Activated effector memory CD4-positive, alpha-beta T cell treated with anti-CD3 and anti-CD28 coated beads, Interleukin-2, amount 50 U/mL, for 16 hours (primary cell): ENCODE results near the gene RMND1.
"Not testable (repeated sequence)": the region's sequence is repeated elsewhere in the genome, so short reads cannot be mapped to it uniquely, and the experiment has no call there.

ENCODE experiments used
- DNase-seq: peaks from one replicate; pipeline ENCODE4 v3.0.0-alpha.2; 2020

Gene RMND1

GRCh38 chr6:151381722-151382121, 70.2 kb downstream of the RMND1 start:
- DNase-seq, result no peak

GRCh38 chr6:151380848-151381205, 71.1 kb downstream of the RMND1 start:
- no peak for DNase-seq

GRCh38 chr6:151379933-151380847, 71.7 kb downstream of the RMND1 start:
- DNase-seq, result no peak

GRCh38 chr6:151377095-151377494, 74.8 kb downstream of the RMND1 start:
- DNase-seq, result no peak

- DNase-seq, result no peak
Observed at GRCh38 chr6:151376440-151376839, 75.5 kb downstream of the RMND1 start.

- DNase-seq, result no peak
Observed at GRCh38 chr6:151375833-151376232, 76.1 kb downstream of the RMND1 start.

- no peak for DNase-seq
Observed at GRCh38 chr6:151374036-151374683, 77.8 kb downstream of the RMND1 start.

GRCh38 chr6:151372164-151372563, 79.8 kb downstream of the RMND1 start:
- DNase-seq, result no peak

GRCh38 chr6:151370509-151371078, 81.3 kb downstream of the RMND1 start:
- DNase-seq, result no peak

GRCh38 chr6:151365233-151365632, 86.7 kb downstream of the RMND1 start:
- no peak for DNase-seq

- no peak for DNase-seq
Observed at GRCh38 chr6:151359486-151359885, 92.4 kb downstream of the RMND1 start.

GRCh38 chr6:151358475-151358874, 93.5 kb downstream of the RMND1 start:
- DNase-seq, result no peak

- no peak for DNase-seq
Observed at GRCh38 chr6:151357758-151358436, 94.0 kb downstream of the RMND1 start.

- DNase-seq, result not testable (repeated sequence)
Observed at GRCh38 chr6:151356983-151357382, 94.9 kb downstream of the RMND1 start.
